GM21786 (cell line): ENCODE results near the gene AATF.

Experiments used
- ATAC-seq: cut with Tn5 transposase; IDR thresholded peaks from one replicate; pipeline ENCODE4 v1.9.1; 2021; ENCODE audit not compliant: unreplicated experiment

AATF gene

GRCh38 chr17:36940313-36941264, 8.2 kb upstream of the AATF start:
- no peak for ATAC-seq

GRCh38 chr17:36941265-36942010, 7.3 kb upstream of the AATF start:
- no peak for ATAC-seq

GRCh38 chr17:36942019-36942599, 6.6 kb upstream of the AATF start:
- no peak for ATAC-seq

GRCh38 chr17:36942631-36943125, 6.1 kb upstream of the AATF start:
- no peak for ATAC-seq

- no peak for ATAC-seq
Measured at GRCh38 chr17:36943250-36944191, 5.2 kb upstream of the AATF start.

GRCh38 chr17:36944553-36944952, 4.2 kb upstream of the AATF start:
- no peak for ATAC-seq

- ATAC-seq = no peak
Measured at GRCh38 chr17:36945140-36945539, 3.6 kb upstream of the AATF start.

- ATAC-seq = no peak
Measured at GRCh38 chr17:36945959-36946725, 2.6 kb upstream of the AATF start.

GRCh38 chr17:36946726-36947091, 2.0 kb upstream of the AATF start:
- ATAC-seq = no peak

- ATAC-seq = no peak
Measured at GRCh38 chr17:36947922-36948716, 635 bp upstream of the AATF start.

GRCh38 chr17:36949461-36949927, 740 bp downstream of the AATF start:
- ATAC-seq = no peak

- ATAC-seq = no peak
Measured at GRCh38 chr17:36950027-36950426, 1.3 kb downstream of the AATF start.

- no peak for ATAC-seq
Measured at GRCh38 chr17:36951084-36951789, 2.5 kb downstream of the AATF start.

- ATAC-seq = no peak
Measured at GRCh38 chr17:36971508-36971907, 22.8 kb downstream of the AATF start.

GRCh38 chr17:36972186-36972700, 23.5 kb downstream of the AATF start:
- ATAC-seq = no peak

- ATAC-seq = no peak
Measured at GRCh38 chr17:36972905-36973304, 24.2 kb downstream of the AATF start.

- no peak for ATAC-seq
Measured at GRCh38 chr17:36975922-36976515, 27.3 kb downstream of the AATF start.

- no peak for ATAC-seq
Measured at GRCh38 chr17:36977066-36977465, 28.3 kb downstream of the AATF start.
